Right lobe of liver (tissue), 6 donors: ENCODE data around the gene GCK. TPM values are rescaled to one million over a fixed set of nuclear protein-coding genes. Genes with fewer than 3 reads are reported as not detected.

Experiments
- ATAC-seq, 4 donors: fragments of 200-7000 bp; cut with Tn5 transposase; one replicate each; pipeline ENCODE4 v1.9.1; 2020; ENCODE audit warnings: mild to moderate bottlenecking in 4 of 4, moderate library complexity in 4 of 4
- DNase-seq, 3 donors: peaks; one replicate each; pipeline ENCODE4 v3.0.0-alpha.2; 2020
- H3K27ac ChIP-seq, 3 donors: fragments of 200-600 bp; one replicate each; pipeline ENCODE4 v1.8.0; 2022
- H3K27me3 ChIP-seq, 2 donors: fragments of 200-600 bp; one replicate each; pipeline ENCODE4 v1.8.0; 2022
- H3K36me3 ChIP-seq, 4 donors: fragments of 200-600 bp; sonication (generic) in 1 of 4; one replicate each; pipeline versions ENCODE4 v1.5.1 to v1.8.0; 2017 to 2022; ENCODE audit warnings: control low read depth in 1 of 4
- H3K4me1 ChIP-seq, 4 donors: fragments of 200-600 bp; sonication (generic) in 1 of 4; one replicate each; pipeline versions ENCODE4 v1.5.1 to v1.8.0; 2017 to 2022; ENCODE audit warnings: control low read depth in 1 of 4
- H3K4me3 ChIP-seq, 3 donors: fragments of 200-600 bp; one replicate each; pipeline ENCODE4 v1.8.0; 2022
- H3K9me3 ChIP-seq, 4 donors: fragments of 200-600 bp; sonication (generic) in 1 of 4; one replicate each; pipeline versions ENCODE4 v1.5.1 to v1.8.0; 2017 to 2022; ENCODE audit warnings: control low read depth in 1 of 4
- CTCF ChIP-seq, 4 donors: fragments of 200-600 bp in 3 of 4; fragments of 450-650 bp in 1 of 4; IDR thresholded peaks; one replicate each; pipeline versions ENCODE4 v1.5.1 to v1.8.0; 2016 to 2022; ENCODE audit warnings: antibody characterized with exemption in 4 of 4, mild to moderate bottlenecking in 2 of 4
- POLR2A ChIP-seq: fragments of 450-650 bp; IDR thresholded peaks from one replicate; pipeline ENCODE4 v1.6.1; 2017; ENCODE audit warnings: antibody characterized with exemption, mild to moderate bottlenecking
- WGBS: methylation state at CpG from one replicate; pipeline ENCODE4 v1.1.6; 2018; ENCODE audit warnings: low coverage, low lambda C conversion rate; ENCODE audit not compliant: insufficient coverage; ENCODE audit errors: missing lambda C conversion rate; 5-methylcytosine and 5-hydroxymethylcytosine counted together
- intact Hi-C, 2 donors: fragments of 100-400 bp; cut with DNase I; formaldehyde crosslinking; loops; one replicate each; pipeline versions ENCODE4 v1.11.2 to v1.14.1; 2022
- total RNA-seq, 6 experiments: library from RNA; depleted of rRNA in 2 of 6; stranded (reverse); fragments of >200 nt in 2 of 6; fragmentation: NEBNext Ultra II Directional in 3 of 6; extraction: Animal tissue kit (Norgen Biotek cat#: 25700) in 3 of 6; gene quantifications; one replicate each; pipeline versions ENCODE4 v1.1.0 to v1.2.4, GENCODE V29; 2016 to 2023
- donor health status: DM: no; HTN: yes; CAD: no.
- donor health status: DM: no; HTN: no; CAD: no.
- donor health status: DM: no; HTN: no; CAD: no.
- donor health status: DM: no; HTN: yes; CAD: no.
- donor health status: DM: no; HTN: yes; CAD: no.

GCK gene
- total RNA-seq, 6 experiments from 2014 or later, result 0.50 to 5.9 (median 2.0) TPM

- no peak for TF ChIP-seq POLR2A
- TF ChIP-seq CTCF (IDR thresholded peaks at IDR 0.05), result no peak
- ATAC-seq (no peak), DNase-seq (no peak)
- Histone ChIP-seq H3K27ac (no peak overlapping the region), H3K4me1 (no peaks in the 10 kb centered on the region), H3K27me3 (no peaks in the 10 kb centered on the region), H3K4me3 (no peak overlapping the region), H3K36me3 (no peaks in the 10 kb centered on the region), H3K9me3 (no peaks in the 10 kb centered on the region)
- intact Hi-C loops, result no loop called here
- WGBS, result no CpG with 5 or more reads among the region's 12 CpGs
These were observed 41.8 kb upstream of the GCK start for GRCh38 chr7:44231088-44231487.

GRCh38 chr7:44230286-44230685 lies 41.0 kb upstream of the GCK start:
- Histone ChIP-seq H3K27ac (no peak overlapping the region), H3K9me3 (no peaks in the 10 kb centered on the region), H3K27me3 (no peaks in the 10 kb centered on the region), H3K36me3 (no peaks in the 10 kb centered on the region), H3K4me3 (no peak overlapping the region), H3K4me1 (no peaks in the 10 kb centered on the region)
- intact Hi-C loops, result no loop called here
- WGBS, result no CpG with 5 or more reads among the region's 7 CpGs
- DNase-seq (no peak), ATAC-seq (no peak)
- TF ChIP-seq POLR2A, result no peak
- TF ChIP-seq CTCF (IDR thresholded peaks at IDR 0.05), result no peak

- Histone ChIP-seq H3K4me1 (no peaks in the 10 kb centered on the region), H3K27me3 (no peaks in the 10 kb centered on the region), H3K36me3 (no peaks in the 10 kb centered on the region), H3K4me3 (no peak overlapping the region), H3K9me3 (no peaks in the 10 kb centered on the region), H3K27ac (no peak overlapping the region)
- DNase-seq (no peak), ATAC-seq (no peak)
- intact Hi-C loops, result no loop called here
- no CpG with 5 or more reads among the region's 11 CpGs for WGBS
- TF ChIP-seq POLR2A (no peak), CTCF (IDR thresholded peaks at IDR 0.05) (no peak)
These were observed 40.4 kb upstream of the GCK start for GRCh38 chr7:44229546-44230105.

- no peak for TF ChIP-seq CTCF (IDR thresholded peaks at IDR 0.05)
- TF ChIP-seq POLR2A, result no peak
- WGBS, result no CpG with 5 or more reads among the region's 29 CpGs
- DNase-seq (no peak), ATAC-seq (no peak)
- no peak overlapping the region for H3K4me3 ChIP-seq
- H3K36me3 ChIP-seq, result no peaks in the 10 kb centered on the region
- intact Hi-C loops, result no loop called here
- no peaks in the 10 kb centered on the region for H3K27me3 ChIP-seq
- H3K27ac ChIP-seq, result no peak overlapping the region
- no peaks in the 10 kb centered on the region for H3K4me1 ChIP-seq
- no peaks in the 10 kb centered on the region for H3K9me3 ChIP-seq
These were observed 39.5 kb upstream of the GCK start for GRCh38 chr7:44228571-44229350.
